K562 (cell line): ENCODE data around the gene C1orf50. TPM values are rescaled to one million over a fixed set of nuclear protein-coding genes. Genes with fewer than 3 reads are reported as not detected.

Source experiments
- ELF4 ChIP-seq: fragments of 450-650 bp; formaldehyde crosslinking; IDR thresholded peaks from 2 replicates; pipeline ENCODE4 v1.4.0; 2022; ENCODE audit warnings: missing genetic modification characterization
- EP300 ChIP-seq: IDR thresholded peaks from 2 replicates; pipeline ENCODE4 v1.6.1; 2012; ENCODE audit warnings: low read length, improper control_type of control experiment
- EP400 ChIP-seq: fragments of 450-650 bp; IDR thresholded peaks from 2 replicates; pipeline ENCODE4 v1.6.1; 2017; ENCODE audit warnings: antibody characterized with exemption, mild to moderate bottlenecking, moderate library complexity
- GABPB2 ChIP-seq: fragments of 250-450 bp; sonication (Bioruptor Pico); conservative IDR thresholded peaks from 2 replicates; pipeline ENCODE4 v1.5.1; 2021; ENCODE audit warnings: mild to moderate bottlenecking
- HMG20A ChIP-seq: fragments of 450-650 bp; formaldehyde crosslinking; conservative IDR thresholded peaks from 2 replicates; pipeline ENCODE4 v1.4.0; 2020; ENCODE audit warnings: mild to moderate bottlenecking, mixed read lengths
- SIX5 ChIP-seq, 2 experiments: IDR thresholded peaks; 2 replicates each; pipeline ENCODE4 v1.6.1; 2011; ENCODE audit warnings: low read length in 2 of 2, borderline replicate concordance in 1 of 2, low read depth in 1 of 2, mild to moderate bottlenecking in 1 of 2, moderate library complexity in 1 of 2; ENCODE audit not compliant: insufficient read depth in 1 of 2
- SMARCA4 ChIP-seq: fragments of 450-650 bp; IDR thresholded peaks from 2 replicates; pipeline ENCODE4 v1.6.1; 2016
- THAP7 ChIP-seq: fragments of 250-450 bp; sonication (Bioruptor Pico); IDR thresholded peaks from 2 replicates; pipeline ENCODE4 v1.5.0; 2021
- XRCC5 ChIP-seq: fragments of 200-400 bp; formaldehyde crosslinking; IDR thresholded peaks from 2 replicates; pipeline ENCODE4 v1.6.1; 2017; ENCODE audit warnings: low read depth, mild to moderate bottlenecking, low read length
- ZBTB26 ChIP-seq: fragments of 450-650 bp; formaldehyde crosslinking; IDR thresholded peaks from 2 replicates; pipeline ENCODE4 v1.4.0; 2022; ENCODE audit warnings: missing genetic modification characterization
- ZMIZ1 ChIP-seq, 2 experiments: fragments of 150-350 bp in 1 of 2; IDR thresholded peaks; 2 replicates each; pipeline ENCODE4 v1.6.1; 2012 to 2016; ENCODE audit warnings: low read depth in 2 of 2, low read length in 2 of 2, mild to moderate bottlenecking in 1 of 2, moderate library complexity in 1 of 2
- ZNF134 ChIP-seq: fragments of 250-450 bp; sonication (Bioruptor Pico); conservative IDR thresholded peaks from 2 replicates; pipeline ENCODE4 v1.4.0; 2020
- polyA plus RNA-seq, 8 experiments: library from polyadenylated mRNA; depleted of rRNA in 4 of 8; stranded (reverse) in 5 of 8; unstranded in 3 of 8; fragments of >200 nt; fragmentation: Nextera tagmentation in 2 of 8; fragmentation: Illumina TruSeq in 1 of 8; extraction: Ambion mirVana in 2 of 8; extraction: Trizol in 1 of 8; gene quantifications; 2 replicates each; pipeline versions ENCODE4 v1.2.1 to v1.2.3, GENCODE V29; 2011 to 2014; ENCODE audit warnings: inconsistent platforms in 1 of 8, missing spikeins in 1 of 8
- total RNA-seq, 7 experiments: library from RNA; depleted of rRNA in 6 of 7; stranded (reverse); fragments of >200 nt in 6 of 7; fragmentation: Illumina TruSeq in 2 of 7; extraction: Trizol in 2 of 7; gene quantifications; 2 replicates each; pipeline versions ENCODE4 v1.2.1 to v1.2.3, GENCODE V29; 2011 to 2021; ENCODE audit warnings: low replicate concordance in 1 of 7
- TF ChIP-seq, protein P1 (sequence below): fragments of 450-650 bp; IDR thresholded peaks from 2 replicates; pipeline ENCODE4 v1.6.1; 2017; ENCODE audit warnings: antibody characterized with exemption, mild to moderate bottlenecking
- TF ChIP-seq, protein P2 (sequence below), 2 experiments: fragments of 200-800 bp in 1 of 2; sonication (Bioruptor generic) in 1 of 2; sonication (generic) in 1 of 2; formaldehyde crosslinking in 1 of 2; IDR thresholded peaks in 1 of 2; conservative IDR thresholded peaks in 1 of 2; 2 replicates each; pipeline versions ENCODE4 v1.5.0 to v1.6.1; 2016 to 2020; ENCODE audit warnings: missing compliant biosample characterization in 1 of 2, missing genetic modification characterization in 1 of 2, missing genetic modification reagents in 1 of 2

Gene C1orf50
- total and polyA plus RNA-seq, 9 of the 15 experiments (the other 6 are each of a cell fraction or from before 2014, with no cell fraction given), result 0.55 to 13.9 (median 5.2) TPM

- TF ChIP-seq ZBTB26 (CRISPR knock-in tag) (no peak), SIX5 (IDR thresholded peaks at IDR 0.05; ENCODE audit: borderline replicate concordance in 1 of 2, insufficient read depth in 1 of 2, low read depth in 1 of 2, low read length in 2 of 2) (no peak), EP400 (no peak), SMARCA4 (0 out of 2 replicates have a peak, but pooled peaks have one; percentile 6), HMG20A (no peak), ZNF134 (CRISPR knock-in tag) (no peak), THAP7 (CRISPR knock-in tag) (no peak), ZMIZ1 (IDR thresholded peaks at IDR 0.05; ENCODE audit: low read depth in 2 of 2, low read length in 2 of 2) (no peak), ELF4 (CRISPR knock-in tag) (no peak), GABPB2 (CRISPR knock-in tag) (no peak), EP300 (no peak), XRCC5 (no peak)
- TF ChIP-seq, protein P1, sequence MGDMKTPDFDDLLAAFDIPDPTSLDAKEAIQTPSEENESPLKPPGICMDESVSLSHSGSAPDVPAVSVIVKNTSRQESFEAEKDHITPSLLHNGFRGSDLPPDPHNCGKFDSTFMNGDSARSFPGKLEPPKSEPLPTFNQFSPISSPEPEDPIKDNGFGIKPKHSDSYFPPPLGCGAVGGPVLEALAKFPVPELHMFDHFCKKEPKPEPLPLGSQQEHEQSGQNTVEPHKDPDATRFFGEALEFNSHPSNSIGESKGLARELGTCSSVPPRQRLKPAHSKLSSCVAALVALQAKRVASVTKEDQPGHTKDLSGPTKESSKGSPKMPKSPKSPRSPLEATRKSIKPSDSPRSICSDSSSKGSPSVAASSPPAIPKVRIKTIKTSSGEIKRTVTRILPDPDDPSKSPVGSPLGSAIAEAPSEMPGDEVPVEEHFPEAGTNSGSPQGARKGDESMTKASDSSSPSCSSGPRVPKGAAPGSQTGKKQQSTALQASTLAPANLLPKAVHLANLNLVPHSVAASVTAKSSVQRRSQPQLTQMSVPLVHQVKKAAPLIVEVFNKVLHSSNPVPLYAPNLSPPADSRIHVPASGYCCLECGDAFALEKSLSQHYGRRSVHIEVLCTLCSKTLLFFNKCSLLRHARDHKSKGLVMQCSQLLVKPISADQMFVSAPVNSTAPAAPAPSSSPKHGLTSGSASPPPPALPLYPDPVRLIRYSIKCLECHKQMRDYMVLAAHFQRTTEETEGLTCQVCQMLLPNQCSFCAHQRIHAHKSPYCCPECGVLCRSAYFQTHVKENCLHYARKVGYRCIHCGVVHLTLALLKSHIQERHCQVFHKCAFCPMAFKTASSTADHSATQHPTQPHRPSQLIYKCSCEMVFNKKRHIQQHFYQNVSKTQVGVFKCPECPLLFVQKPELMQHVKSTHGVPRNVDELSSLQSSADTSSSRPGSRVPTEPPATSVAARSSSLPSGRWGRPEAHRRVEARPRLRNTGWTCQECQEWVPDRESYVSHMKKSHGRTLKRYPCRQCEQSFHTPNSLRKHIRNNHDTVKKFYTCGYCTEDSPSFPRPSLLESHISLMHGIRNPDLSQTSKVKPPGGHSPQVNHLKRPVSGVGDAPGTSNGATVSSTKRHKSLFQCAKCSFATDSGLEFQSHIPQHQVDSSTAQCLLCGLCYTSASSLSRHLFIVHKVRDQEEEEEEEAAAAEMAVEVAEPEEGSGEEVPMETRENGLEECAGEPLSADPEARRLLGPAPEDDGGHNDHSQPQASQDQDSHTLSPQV, result 0 out of 2 replicates have a peak, but pooled peaks have one; percentile 32
- TF ChIP-seq, protein P2, sequence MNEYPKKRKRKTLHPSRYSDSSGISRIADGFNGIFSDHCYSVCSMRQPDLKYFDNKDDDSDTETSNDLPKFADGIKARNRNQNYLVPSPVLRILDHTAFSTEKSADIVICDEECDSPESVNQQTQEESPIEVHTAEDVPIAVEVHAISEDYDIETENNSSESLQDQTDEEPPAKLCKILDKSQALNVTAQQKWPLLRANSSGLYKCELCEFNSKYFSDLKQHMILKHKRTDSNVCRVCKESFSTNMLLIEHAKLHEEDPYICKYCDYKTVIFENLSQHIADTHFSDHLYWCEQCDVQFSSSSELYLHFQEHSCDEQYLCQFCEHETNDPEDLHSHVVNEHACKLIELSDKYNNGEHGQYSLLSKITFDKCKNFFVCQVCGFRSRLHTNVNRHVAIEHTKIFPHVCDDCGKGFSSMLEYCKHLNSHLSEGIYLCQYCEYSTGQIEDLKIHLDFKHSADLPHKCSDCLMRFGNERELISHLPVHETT (CRISPR knock-in tag; conservative IDR thresholded peaks at IDR 0.05 in 1 of 2, IDR thresholded peaks at IDR 0.05 in 1 of 2), result no peak
Observed at GRCh38 chr1:42815941-42816584, 49.0 kb downstream of the C1orf50 start (continued).
